Lower leg skin (tissue), 3 donors: ENCODE results near the gene HJV.

Experiments used
- CTCF ChIP-seq, 3 donors: fragments of 450-650 bp; IDR thresholded peaks; one replicate each; pipeline ENCODE4 v1.5.1; 2016; ENCODE audit warnings: antibody characterized with exemption in 3 of 3, mild to moderate bottlenecking in 3 of 3, moderate library complexity in 2 of 3
- POLR2A ChIP-seq, 2 donors: fragments of 450-650 bp; IDR thresholded peaks; one replicate each; pipeline ENCODE4 v1.6.1; 2016 to 2017; ENCODE audit warnings: antibody characterized with exemption in 2 of 2, mild to moderate bottlenecking in 1 of 2, moderate library complexity in 1 of 2

GRCh38 chr1:146012703-146013558 is 8.6 kb downstream of the HJV start:
- TF ChIP-seq CTCF (IDR thresholded peaks at IDR 0.05): no peak
- TF ChIP-seq POLR2A (IDR thresholded peaks at IDR 0.05): no peak
